SK-N-SH treated with all-trans-retinoic acid at 6 μM for 48 hours (cell line): ENCODE data around the gene SMO.

ENCODE experiments used
- OSR1 ChIP-seq: fragments of 250-450 bp; sonication (Bioruptor Pico); IDR thresholded peaks from 2 replicates; pipeline ENCODE4 v1.8.0; 2022; ENCODE audit warnings: moderate library complexity, mild to moderate bottlenecking, inconsistent platforms
- PATZ1 ChIP-seq: fragments of 250-450 bp; sonication (Bioruptor Pico); IDR thresholded peaks from 2 replicates; pipeline ENCODE4 v1.8.0; 2020; ENCODE audit warnings: mild to moderate bottlenecking, moderate library complexity, borderline replicate concordance
- POU6F1 ChIP-seq: fragments of 250-450 bp; sonication (Bioruptor Pico); IDR thresholded peaks from 2 replicates; pipeline ENCODE4 v1.8.0; 2021; ENCODE audit warnings: low read depth, mild to moderate bottlenecking, moderate library complexity, borderline replicate concordance
- ZNF70 ChIP-seq: fragments of 450-650 bp; formaldehyde crosslinking; IDR thresholded peaks from 2 replicates; pipeline ENCODE4 v1.5.0; 2020; ENCODE audit warnings: mild to moderate bottlenecking, moderate library complexity
- TF ChIP-seq, protein P1 (sequence below): fragments of 250-450 bp; sonication (Bioruptor Pico); IDR thresholded peaks from 2 replicates; pipeline ENCODE4 v1.5.1; 2020; ENCODE audit warnings: low read depth, mild to moderate bottlenecking, moderate library complexity

- TF ChIP-seq, protein P1, sequence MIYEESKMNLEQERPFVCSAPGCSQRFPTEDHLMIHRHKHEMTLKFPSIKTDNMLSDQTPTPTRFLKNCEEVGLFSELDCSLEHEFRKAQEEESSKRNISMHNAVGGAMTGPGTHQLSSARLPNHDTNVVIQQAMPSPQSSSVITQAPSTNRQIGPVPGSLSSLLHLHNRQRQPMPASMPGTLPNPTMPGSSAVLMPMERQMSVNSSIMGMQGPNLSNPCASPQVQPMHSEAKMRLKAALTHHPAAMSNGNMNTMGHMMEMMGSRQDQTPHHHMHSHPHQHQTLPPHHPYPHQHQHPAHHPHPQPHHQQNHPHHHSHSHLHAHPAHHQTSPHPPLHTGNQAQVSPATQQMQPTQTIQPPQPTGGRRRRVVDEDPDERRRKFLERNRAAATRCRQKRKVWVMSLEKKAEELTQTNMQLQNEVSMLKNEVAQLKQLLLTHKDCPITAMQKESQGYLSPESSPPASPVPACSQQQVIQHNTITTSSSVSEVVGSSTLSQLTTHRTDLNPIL (CRISPR knock-in tag), result no peak
- no peak for TF ChIP-seq PATZ1 (CRISPR knock-in tag)
- TF ChIP-seq OSR1 (CRISPR knock-in tag), result no peak
- TF ChIP-seq ZNF70, result no peak
- no peak for TF ChIP-seq POU6F1 (CRISPR knock-in tag)
Observed at GRCh38 chr7:129256221-129256620, 67.8 kb downstream of the SMO start.
